Measurements from ENCODE around the gene IFT172. TPM values are rescaled to one million over a fixed set of nuclear protein-coding genes. Genes with fewer than 3 reads are reported as not detected.
"Not testable (repeated sequence)": the region's sequence is repeated elsewhere in the genome, so short reads cannot be mapped to it uniquely, and the experiment has no call there.

IFT172 gene
- total RNA-seq, 1 donor from 2014 or later: 30.7 TPM

GRCh38 chr2:27428978-27429541 lies 60.5 kb downstream of the IFT172 start:
- Histone ChIP-seq H3K9me3 (no peaks in the 10 kb centered on the region), H3K27me3 (no peaks in the 10 kb centered on the region), H3K4me3 (peak overlapping the region; percentile 94 to 99), H3K27ac (peak overlapping the region; percentile 99), H3K36me3 (peaks cover 0 to 12% of the 10 kb centered on the region in 2 donors), H3K4me1 (peaks cover 39% of the 10 kb centered on the region)
- intact Hi-C loops (cut with DNase I): no loop called here
- TF ChIP-seq, protein P1, sequence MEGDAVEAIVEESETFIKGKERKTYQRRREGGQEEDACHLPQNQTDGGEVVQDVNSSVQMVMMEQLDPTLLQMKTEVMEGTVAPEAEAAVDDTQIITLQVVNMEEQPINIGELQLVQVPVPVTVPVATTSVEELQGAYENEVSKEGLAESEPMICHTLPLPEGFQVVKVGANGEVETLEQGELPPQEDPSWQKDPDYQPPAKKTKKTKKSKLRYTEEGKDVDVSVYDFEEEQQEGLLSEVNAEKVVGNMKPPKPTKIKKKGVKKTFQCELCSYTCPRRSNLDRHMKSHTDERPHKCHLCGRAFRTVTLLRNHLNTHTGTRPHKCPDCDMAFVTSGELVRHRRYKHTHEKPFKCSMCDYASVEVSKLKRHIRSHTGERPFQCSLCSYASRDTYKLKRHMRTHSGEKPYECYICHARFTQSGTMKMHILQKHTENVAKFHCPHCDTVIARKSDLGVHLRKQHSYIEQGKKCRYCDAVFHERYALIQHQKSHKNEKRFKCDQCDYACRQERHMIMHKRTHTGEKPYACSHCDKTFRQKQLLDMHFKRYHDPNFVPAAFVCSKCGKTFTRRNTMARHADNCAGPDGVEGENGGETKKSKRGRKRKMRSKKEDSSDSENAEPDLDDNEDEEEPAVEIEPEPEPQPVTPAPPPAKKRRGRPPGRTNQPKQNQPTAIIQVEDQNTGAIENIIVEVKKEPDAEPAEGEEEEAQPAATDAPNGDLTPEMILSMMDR (IDR thresholded peaks at IDR 0.05): no peak
- no peak for TF ChIP-seq POLR2AphosphoS5 (IDR thresholded peaks at IDR 0.05; ENCODE audit: insufficient read depth in 1 of 2, low read depth in 1 of 2)
- no peak for TF ChIP-seq POLR2A (IDR thresholded peaks at IDR 0.05)
- DNase-seq (ENCODE audit: extremely low spot score in 2 of 2): no peak

DNA sequence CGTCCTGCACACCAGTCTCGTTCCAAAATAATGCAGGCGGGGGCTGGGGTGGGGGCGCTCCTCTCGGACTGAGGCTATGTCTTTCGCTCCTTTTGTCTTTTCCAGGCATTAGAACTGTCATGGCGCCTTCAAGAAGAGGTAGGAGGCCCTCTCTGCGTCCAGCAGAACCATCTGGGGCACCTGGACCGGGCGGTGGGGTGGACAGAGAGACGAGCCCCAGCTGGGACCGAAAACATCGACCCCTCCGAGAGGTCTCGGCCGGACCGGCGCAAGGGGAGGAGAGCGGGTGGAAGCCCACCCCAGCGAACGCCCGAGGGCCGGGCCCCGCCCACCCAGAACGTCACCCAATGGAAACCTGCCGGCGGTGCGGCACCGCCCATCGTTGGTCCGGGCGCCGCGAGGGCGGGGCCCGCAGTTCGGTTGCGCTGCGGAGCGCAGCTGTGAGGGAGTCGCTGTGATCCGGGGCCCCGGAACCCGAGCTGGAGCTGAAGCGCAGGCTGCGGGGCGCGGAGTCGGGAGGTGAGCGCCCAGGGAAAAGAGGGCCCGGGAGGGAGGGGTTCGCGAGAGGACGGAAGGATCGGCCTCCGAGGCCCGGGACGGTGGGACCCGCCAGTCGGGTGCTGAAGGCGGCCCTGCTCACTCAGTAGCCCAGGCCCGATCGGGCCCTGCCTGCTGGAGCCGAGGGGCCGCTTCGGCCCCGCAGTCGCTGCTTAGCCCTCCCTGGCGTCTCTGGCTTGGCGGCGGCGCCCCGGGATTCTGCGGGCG lies 61.1 kb downstream of the IFT172 start, which contains the start of gene NRBP1:
Gene NRBP1 (plus strand): TSS at position 419 of the 765 bp plus-strand sequence. CDS start 4,643 bp downstream, outside the sequence.
- TF ChIP-seq POLR2AphosphoS5 (IDR thresholded peaks at IDR 0.05; ENCODE audit: insufficient read depth in 1 of 2, low read depth in 1 of 2) (peak; percentile 79 to 99), POLR2A (IDR thresholded peaks at IDR 0.05) (peak in 1 of 2 donors; percentile 84)
- TF ChIP-seq, protein P1 (IDR thresholded peaks at IDR 0.05): no peak
- DNase-seq (ENCODE audit: extremely low spot score in 2 of 2): peak in 1 of 2 donors; percentile 94
- Histone ChIP-seq H3K27me3 (no peaks in the 10 kb centered on the region), H3K36me3 (peaks cover 0 to 6% of the 10 kb centered on the region in 2 donors), H3K27ac (peak within 1 kb of the TSS; percentile 99), H3K9me3 (no peaks in the 10 kb centered on the region), H3K4me3 (peak within 1 kb of the TSS; percentile 94 to 99), H3K4me1 (peaks cover 39% of the 10 kb centered on the region)
- intact Hi-C loops (cut with DNase I): no loop called here

DNA sequence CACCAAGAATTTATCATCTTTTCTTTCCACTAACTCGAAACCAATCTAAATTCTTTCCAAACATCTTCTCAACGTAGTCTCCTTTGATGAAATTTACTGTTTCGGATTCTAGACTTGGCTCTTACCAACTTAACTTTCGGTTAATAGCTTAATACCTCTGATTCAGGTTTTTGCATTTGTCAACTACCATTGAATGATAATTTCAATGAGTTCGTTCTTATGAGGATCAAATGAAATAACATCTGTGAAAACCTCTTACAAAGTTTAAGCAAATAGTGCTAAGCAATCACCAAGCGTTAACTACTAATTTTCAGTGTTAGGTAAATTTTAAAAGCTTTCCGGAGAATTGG lies 61.7 kb downstream of the IFT172 start:
- no peaks in the 10 kb centered on the region for H3K27me3 ChIP-seq
- H3K36me3 ChIP-seq: peaks cover 0 to under 1% of the 10 kb centered on the region in 2 donors
- H3K9me3 ChIP-seq: no peaks in the 10 kb centered on the region
- TF ChIP-seq, protein P1 (IDR thresholded peaks at IDR 0.05): no peak
- no peak for TF ChIP-seq POLR2AphosphoS5 (IDR thresholded peaks at IDR 0.05; ENCODE audit: insufficient read depth in 1 of 2, low read depth in 1 of 2)
- TF ChIP-seq POLR2A (IDR thresholded peaks at IDR 0.05): no peak
- intact Hi-C loops (cut with DNase I): no loop called here
- H3K27ac ChIP-seq: peak overlapping the region; percentile 99
- H3K4me3 ChIP-seq: peak overlapping the region; percentile 94 to 99
- peaks cover 39% of the 10 kb centered on the region for H3K4me1 ChIP-seq
- no peak for DNase-seq (ENCODE audit: extremely low spot score in 2 of 2)

GRCh38 chr2:27425039-27425438 lies 64.5 kb downstream of the IFT172 start:
- H3K9me3 ChIP-seq; intact Hi-C loops (cut with DNase I); H3K4me3 ChIP-seq; DNase-seq (ENCODE audit: extremely low spot score in 2 of 2); H3K36me3 ChIP-seq; H3K27ac ChIP-seq; H3K27me3 ChIP-seq: not testable (repeated sequence)
- H3K4me1 ChIP-seq: peaks cover 16% of the 10 kb centered on the region

DNA sequence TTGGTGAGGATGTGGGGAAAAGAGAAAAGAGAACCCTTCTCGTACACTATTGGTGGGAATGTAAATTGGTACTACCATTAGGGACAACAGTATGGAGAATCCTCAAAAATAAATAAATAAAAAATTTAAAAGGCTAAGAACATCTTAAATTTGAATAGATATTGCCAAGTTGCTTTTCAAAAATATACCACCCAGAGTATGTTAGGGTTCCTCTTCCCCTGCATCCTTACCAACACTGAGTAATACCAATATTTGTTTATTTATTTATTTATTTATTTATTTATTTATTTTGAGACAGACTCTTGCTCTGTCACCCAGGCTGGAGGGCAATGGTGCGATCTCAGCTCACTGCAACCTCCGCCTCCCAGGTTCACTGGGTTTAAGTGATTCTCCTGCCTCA lies 66.6 kb downstream of the IFT172 start:
- H3K27me3 ChIP-seq: no peaks in the 10 kb centered on the region
- H3K27ac ChIP-seq: no peak overlapping the region
- no peak for TF ChIP-seq POLR2A (IDR thresholded peaks at IDR 0.05)
- TF ChIP-seq, protein P1 (IDR thresholded peaks at IDR 0.05): no peak
- no peak for TF ChIP-seq POLR2AphosphoS5 (IDR thresholded peaks at IDR 0.05; ENCODE audit: insufficient read depth in 1 of 2, low read depth in 1 of 2)
- intact Hi-C loops (cut with DNase I): no loop called here
- no peak overlapping the region for H3K4me3 ChIP-seq
- H3K9me3 ChIP-seq: no peaks in the 10 kb centered on the region
- peaks cover 6% of the 10 kb centered on the region for H3K4me1 ChIP-seq
- H3K36me3 ChIP-seq: no peaks in the 10 kb centered on the region
- DNase-seq (ENCODE audit: extremely low spot score in 2 of 2): no peak
